GM12865 (cell line): Measurements from ENCODE around the gene PPRC1.

ENCODE experiments used
- DNase-seq: peaks from one replicate; pipeline ENCODE4 v3.0.0; 2010; ENCODE audit warnings: low read depth
- H3K4me3 ChIP-seq: 2 replicates; pipeline ENCODE4 v1.5.1; 2011; ENCODE audit warnings: mild to moderate bottlenecking, low read depth, low read length, control low read depth
- TF ChIP-seq, protein P1 (sequence below): IDR thresholded peaks from 2 replicates; pipeline ENCODE4 v1.5.1; 2011; ENCODE audit warnings: low read length, control low read depth, low read depth, inconsistent platforms; ENCODE audit not compliant: insufficient read depth; ENCODE audit errors: missing control alignments

PPRC1 gene, protein sequence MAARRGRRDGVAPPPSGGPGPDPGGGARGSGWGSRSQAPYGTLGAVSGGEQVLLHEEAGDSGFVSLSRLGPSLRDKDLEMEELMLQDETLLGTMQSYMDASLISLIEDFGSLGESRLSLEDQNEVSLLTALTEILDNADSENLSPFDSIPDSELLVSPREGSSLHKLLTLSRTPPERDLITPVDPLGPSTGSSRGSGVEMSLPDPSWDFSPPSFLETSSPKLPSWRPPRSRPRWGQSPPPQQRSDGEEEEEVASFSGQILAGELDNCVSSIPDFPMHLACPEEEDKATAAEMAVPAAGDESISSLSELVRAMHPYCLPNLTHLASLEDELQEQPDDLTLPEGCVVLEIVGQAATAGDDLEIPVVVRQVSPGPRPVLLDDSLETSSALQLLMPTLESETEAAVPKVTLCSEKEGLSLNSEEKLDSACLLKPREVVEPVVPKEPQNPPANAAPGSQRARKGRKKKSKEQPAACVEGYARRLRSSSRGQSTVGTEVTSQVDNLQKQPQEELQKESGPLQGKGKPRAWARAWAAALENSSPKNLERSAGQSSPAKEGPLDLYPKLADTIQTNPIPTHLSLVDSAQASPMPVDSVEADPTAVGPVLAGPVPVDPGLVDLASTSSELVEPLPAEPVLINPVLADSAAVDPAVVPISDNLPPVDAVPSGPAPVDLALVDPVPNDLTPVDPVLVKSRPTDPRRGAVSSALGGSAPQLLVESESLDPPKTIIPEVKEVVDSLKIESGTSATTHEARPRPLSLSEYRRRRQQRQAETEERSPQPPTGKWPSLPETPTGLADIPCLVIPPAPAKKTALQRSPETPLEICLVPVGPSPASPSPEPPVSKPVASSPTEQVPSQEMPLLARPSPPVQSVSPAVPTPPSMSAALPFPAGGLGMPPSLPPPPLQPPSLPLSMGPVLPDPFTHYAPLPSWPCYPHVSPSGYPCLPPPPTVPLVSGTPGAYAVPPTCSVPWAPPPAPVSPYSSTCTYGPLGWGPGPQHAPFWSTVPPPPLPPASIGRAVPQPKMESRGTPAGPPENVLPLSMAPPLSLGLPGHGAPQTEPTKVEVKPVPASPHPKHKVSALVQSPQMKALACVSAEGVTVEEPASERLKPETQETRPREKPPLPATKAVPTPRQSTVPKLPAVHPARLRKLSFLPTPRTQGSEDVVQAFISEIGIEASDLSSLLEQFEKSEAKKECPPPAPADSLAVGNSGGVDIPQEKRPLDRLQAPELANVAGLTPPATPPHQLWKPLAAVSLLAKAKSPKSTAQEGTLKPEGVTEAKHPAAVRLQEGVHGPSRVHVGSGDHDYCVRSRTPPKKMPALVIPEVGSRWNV (N-terminal part only)

DNA sequence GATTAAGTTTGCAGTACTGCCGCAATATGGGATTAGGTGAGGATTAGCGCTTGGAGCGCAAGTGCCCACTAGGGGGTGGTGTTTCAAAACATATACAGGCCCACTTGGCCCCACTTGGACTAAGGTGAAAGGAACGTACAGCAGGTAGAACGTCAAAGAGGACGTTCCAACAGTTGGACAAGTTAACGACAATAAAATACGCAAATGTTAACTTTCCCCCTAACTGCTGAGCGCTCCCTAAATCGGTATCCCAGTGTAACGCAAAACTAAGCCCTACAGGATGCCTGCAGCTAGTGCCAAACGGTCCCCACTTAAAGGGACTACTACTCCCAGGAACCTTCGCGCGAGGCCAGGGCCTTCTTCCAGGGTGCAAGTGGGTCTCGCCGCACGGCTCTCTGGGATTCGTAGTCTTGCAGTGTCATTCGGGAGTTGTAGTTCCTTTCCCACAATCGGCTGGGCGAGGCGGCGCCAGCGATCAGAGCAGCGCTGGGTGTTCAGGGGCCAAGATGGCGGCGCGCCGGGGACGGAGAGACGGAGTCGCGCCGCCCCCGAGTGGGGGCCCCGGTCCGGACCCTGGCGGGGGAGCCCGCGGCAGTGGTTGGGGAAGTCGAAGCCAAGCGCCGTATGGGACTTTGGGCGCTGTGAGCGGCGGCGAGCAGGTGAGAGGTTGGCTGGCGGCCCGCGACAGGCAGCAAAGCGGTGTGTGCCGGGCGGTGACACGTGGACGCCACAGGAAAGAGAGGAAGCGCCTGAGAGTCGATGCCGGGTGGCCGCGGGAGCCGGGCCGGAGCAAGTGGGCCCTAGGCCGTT, at the start of gene PPRC1:
Gene PPRC1, plus strand, starts transcription at position 478 of the 810 bp plus-strand sequence. Its CDS starts 29 bp downstream, at position 507.
- DNase-seq, result peak; percentile 99
- TF ChIP-seq, protein P1, sequence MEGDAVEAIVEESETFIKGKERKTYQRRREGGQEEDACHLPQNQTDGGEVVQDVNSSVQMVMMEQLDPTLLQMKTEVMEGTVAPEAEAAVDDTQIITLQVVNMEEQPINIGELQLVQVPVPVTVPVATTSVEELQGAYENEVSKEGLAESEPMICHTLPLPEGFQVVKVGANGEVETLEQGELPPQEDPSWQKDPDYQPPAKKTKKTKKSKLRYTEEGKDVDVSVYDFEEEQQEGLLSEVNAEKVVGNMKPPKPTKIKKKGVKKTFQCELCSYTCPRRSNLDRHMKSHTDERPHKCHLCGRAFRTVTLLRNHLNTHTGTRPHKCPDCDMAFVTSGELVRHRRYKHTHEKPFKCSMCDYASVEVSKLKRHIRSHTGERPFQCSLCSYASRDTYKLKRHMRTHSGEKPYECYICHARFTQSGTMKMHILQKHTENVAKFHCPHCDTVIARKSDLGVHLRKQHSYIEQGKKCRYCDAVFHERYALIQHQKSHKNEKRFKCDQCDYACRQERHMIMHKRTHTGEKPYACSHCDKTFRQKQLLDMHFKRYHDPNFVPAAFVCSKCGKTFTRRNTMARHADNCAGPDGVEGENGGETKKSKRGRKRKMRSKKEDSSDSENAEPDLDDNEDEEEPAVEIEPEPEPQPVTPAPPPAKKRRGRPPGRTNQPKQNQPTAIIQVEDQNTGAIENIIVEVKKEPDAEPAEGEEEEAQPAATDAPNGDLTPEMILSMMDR, result peak; percentile 90
- peak within 1 kb of the TSS; percentile 78 for H3K4me3 ChIP-seq

DNA sequence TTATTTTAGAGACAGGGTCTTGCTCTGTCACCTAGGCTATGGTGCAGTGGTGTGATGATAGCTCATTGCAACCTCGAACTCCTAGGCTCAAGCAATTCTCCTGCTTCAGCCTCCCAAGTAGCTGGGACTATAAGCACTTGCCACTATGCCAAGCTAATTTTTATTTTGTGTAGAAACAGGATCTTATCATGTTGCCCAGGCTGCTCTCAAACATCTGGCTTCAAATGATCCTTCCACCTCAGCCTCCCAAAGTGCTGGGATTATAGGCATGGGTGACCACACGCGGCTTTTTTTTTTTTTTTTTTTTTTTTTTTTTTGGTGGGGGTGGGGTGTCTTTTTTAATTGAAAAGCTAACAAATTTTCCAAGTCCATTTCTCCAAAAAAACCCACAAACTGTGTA, 49.3 kb upstream of the PPRC1 start:
- no peak overlapping the region for H3K4me3 ChIP-seq
- DNase-seq, result no peak
- TF ChIP-seq, protein P1, result no peak

DNA sequence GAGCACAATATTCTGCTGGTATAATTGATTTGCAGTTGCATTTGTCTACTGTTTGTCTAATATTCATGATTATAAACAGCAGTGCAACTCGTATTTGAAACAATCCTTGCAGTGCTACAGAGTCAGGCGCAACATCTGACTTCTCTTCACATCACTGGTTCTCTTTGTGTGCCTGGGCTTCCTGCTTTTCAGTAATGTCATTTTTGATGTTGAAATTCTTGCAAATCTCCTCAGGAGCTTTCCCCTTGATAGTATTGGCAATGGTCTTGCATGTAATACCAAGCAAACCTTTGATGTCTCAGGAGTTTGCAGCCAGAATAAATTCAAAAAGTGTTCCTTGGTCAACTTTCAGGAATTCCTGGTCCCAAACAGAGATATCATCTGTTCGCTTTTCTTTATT, 47.5 kb upstream of the PPRC1 start:
- TF ChIP-seq, protein P1, result no peak
- H3K4me3 ChIP-seq, result no peak overlapping the region
- no peak for DNase-seq

DNA sequence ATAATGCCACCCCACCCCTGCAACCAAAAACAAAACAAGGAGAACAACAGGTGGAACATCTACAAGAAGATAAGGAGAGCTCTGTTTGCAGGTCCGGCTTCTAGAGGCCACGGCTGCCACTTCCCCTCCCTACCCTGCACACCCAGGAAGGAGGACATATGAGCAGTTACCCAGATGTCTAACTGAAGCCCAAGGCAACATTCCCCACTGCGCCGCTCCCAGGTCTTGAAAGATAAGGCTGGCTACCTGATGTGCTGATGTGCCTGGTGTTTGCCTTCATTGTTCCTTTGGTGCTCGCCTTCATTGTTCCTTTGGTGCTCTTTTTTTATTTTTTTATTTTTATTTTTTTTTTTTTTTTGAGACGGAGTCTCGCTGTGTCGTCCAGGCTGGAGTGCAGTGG, 46.6 kb upstream of the PPRC1 start:
- H3K4me3 ChIP-seq, result no peak overlapping the region
- TF ChIP-seq, protein P1, result no peak
- DNase-seq, result no peak

DNA sequence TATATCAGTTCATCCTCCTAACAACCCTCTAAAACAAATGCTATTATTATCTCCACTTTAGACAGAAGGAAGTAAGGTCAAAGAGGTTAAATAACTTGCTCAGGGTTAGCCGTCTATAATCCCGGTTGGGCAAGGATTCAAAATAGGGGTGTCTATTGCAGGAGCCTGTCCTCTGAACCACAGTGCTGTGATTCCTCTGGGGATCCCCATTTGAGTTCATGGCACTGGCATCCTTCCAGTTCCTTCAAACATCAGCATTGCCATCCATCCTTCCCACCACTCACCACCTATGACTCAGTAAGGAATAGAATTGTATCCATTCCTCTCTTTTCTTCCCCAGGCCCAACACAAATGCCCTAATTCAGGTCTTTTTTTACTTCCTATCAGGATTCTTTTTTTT, 42.1 kb upstream of the PPRC1 start:
- no peak overlapping the region for H3K4me3 ChIP-seq
- DNase-seq, result no peak
- TF ChIP-seq, protein P1, result no peak

DNA sequence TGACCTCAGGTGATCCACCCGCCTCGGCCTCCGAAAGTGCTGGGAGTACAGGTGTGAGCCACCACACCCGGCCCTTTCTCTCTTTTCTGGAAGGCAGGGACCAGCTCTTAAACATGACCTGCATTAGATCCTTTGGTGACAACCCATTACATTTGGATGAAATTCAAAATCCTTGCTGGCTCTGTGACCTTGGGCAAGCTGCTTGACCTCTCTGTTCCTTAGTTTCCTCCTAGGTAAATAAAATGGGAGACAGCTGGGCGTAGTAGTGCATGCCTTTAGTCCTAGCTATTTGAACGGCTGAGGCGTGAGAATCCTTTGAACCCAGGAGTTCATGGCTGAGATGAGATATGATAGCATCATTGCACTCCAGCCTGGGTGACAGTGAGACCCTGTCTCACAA, 36.4 kb upstream of the PPRC1 start:
- TF ChIP-seq, protein P1, result no peak
- no peak overlapping the region for H3K4me3 ChIP-seq
- DNase-seq, result no peak
